RPMI8226 (cell line): ENCODE measurements around the gene PCBD2.

Experiments used
- DNase-seq: peaks from one replicate; pipeline ENCODE4 v3.0.0-alpha.2; 2015

Gene PCBD2

DNA sequence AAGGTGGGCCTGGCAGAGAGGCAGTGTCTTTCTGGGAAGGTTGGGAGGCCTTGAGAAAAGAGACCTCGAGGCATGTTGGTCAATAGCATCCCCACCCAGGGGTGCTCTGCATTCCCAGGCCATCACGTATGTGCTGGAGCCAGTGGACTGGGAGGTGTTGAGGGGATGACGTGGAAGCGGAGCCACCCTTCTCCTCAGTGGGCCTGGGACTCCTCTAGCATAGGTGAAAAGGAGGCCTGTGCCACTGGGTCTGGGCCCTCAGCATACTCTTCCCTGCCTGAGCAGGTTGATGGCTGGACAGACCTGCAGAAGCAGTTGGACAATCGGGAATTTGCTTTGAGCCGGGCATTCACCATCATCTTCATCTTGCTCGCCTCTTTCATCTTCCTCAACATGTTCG is 103.6 kb downstream of the PCBD2 start:
- DNase-seq, result no peak

DNA sequence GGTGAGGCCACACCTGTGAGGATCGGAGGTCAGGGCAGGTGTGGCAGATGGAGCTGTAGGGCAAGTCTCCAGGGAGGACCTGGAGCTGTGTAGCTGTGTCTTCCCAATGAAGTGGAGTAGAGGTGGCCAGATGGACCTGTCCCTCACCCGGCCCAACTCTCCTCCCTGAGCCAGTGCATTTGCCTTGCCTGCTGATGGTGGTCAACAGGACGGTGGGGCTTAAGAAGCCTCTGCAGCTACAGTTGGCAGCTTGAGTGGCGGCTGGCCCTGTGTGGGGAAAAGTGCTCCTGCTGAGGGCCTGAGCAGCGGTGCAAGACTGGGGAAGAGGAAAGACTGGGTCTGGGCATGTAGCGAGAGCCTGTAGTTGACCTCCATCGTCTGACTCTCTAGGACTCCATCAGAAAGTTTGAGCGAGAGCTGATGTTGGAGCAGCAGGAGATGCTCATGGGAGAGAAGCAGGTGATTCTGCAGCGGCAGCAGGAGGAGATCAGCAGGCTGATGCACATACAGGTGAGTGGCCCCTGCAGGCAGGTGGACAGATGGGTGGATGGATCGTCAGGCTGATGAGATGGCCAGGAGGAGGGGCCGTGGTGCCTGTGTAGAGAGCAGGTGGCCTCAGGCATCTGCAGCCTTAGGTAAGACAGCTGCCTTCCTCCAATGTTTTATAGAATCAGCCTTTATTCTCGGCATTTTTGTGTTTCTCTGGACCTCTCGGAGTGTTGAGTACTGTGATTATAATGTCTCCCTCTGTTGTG is 104.2 kb downstream of the PCBD2 start:
- peak; percentile 19 for DNase-seq

DNA sequence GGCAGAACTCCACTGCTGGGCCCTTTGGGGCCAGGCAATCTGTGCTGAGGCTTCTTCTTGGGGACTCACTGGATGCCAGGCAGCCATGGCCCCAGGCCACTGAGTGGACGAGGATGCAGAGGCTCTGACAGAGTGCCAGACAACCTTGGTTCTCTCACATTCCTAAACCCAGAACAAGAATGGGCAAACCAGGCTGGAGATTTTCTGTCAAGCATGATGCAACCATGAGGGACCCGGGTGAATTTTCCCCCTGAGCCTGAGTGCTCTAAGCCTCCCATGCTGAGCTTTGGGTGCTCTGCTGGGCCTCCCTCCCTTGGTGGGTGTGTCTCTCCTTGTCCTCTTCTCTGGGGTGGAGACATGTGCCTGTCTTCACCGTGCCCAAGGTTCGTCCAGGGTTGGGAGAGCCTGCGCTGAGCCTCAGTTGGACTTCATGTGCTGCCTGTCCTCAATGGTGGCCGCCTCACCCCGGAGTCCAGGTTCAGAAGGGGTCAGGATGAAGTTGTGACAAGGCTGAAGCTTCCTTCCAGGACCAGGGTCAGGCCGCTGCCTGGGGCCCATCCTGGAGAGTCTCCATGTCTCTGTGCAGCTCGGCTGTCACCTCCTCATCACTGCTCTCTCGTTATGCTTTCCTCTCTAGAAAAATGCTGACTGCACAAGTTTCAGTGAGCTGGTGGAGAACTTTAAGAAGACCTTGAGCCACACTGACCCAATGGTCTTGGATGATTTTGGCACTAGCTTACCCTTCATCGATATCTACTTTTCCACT is 105.0 kb downstream of the PCBD2 start:
- DNase-seq, result peak; percentile 26

GRCh38 chr5:135010502-135011354 is 105.8 kb downstream of the PCBD2 start:
- no peak for DNase-seq

GRCh38 chr5:135011355-135012032 is 106.6 kb downstream of the PCBD2 start:
- DNase-seq, result no peak

- no peak for DNase-seq
Observed at GRCh38 chr5:135012033-135012588, 107.2 kb downstream of the PCBD2 start.
